Kidney capillary endothelial cell (primary cell): ENCODE data around the gene CORO2B.

ENCODE experiments used
- DNase-seq: peaks from one replicate; pipeline ENCODE4 v3.0.0-alpha.2; 2018; ENCODE audit warnings: low spot score

CORO2B gene

GRCh38 chr15:68574046-68574445 lies 4.7 kb upstream of the CORO2B start:
- DNase-seq: no peak

- DNase-seq: no peak
Measured at GRCh38 chr15:68574629-68575028, 4.2 kb upstream of the CORO2B start.

DNA sequence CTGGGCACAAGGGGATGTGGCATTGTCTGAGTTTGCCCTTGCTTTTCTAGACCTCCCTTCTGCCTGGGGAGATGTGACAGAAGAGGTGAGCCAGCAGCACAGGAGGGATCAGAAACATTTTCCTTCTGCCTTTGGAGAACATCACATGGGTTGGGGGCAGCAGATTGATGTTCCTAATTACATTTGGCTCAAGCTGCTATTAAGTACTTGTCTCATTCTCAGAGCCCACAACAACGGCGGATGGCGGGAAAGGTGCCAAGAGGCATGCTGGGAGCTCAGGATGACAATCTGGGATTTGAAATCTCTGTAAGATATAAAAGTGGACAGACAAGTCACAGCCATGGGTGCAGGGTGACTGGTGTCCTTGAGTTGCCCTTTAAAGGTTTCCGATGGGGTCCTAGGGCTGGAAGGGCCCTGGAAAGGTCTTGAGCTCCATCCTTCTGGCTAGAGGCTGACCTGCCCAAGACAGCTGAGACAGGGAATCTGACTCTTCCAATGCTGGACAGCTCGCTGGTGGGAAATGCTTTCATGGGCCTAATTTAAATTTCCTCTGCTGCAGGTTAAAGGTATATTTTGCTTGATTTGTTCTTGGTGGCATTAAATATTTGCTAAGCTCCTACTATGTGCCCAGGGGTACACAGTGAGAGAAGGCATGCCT lies 2.4 kb upstream of the CORO2B start:
- DNase-seq: no peak

- peak; percentile 37 for DNase-seq
Measured at GRCh38 chr15:68578175-68578979, 416 bp upstream of the CORO2B start.

GRCh38 chr15:68580026-68580882 lies 1.5 kb downstream of the CORO2B start:
- no peak for DNase-seq

GRCh38 chr15:68580883-68581155 lies 2.0 kb downstream of the CORO2B start:
- DNase-seq: no peak

GRCh38 chr15:68581725-68582124 lies 2.9 kb downstream of the CORO2B start:
- no peak for DNase-seq

- DNase-seq: no peak
Measured at GRCh38 chr15:68582236-68582635, 3.4 kb downstream of the CORO2B start.

GRCh38 chr15:68582864-68583263 lies 4.1 kb downstream of the CORO2B start:
- no peak for DNase-seq

DNA sequence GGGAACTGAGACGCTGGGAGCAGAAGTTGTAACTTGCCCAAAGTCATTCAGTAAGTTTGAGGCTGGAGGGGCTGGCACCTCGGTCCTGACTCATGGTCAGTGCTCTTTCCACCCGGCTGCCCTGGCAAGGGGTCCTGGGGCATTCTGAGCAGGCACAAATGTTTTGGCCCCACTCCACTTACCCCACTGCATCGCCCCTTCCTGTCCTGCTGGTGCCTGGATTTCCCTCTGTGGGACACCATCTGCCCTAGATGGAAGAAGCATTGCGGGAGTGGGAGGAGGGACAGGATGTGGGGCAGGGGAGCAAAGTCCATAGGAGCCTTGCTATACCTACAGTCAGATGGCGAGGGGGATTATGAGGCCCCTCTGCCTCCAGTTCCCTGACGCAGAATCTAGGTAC lies 4.5 kb downstream of the CORO2B start:
- DNase-seq: no peak

- no peak for DNase-seq
Measured at GRCh38 chr15:68583936-68584755, 5.4 kb downstream of the CORO2B start.

- DNase-seq: no peak
Measured at GRCh38 chr15:68584756-68585573, 6.2 kb downstream of the CORO2B start.

DNA sequence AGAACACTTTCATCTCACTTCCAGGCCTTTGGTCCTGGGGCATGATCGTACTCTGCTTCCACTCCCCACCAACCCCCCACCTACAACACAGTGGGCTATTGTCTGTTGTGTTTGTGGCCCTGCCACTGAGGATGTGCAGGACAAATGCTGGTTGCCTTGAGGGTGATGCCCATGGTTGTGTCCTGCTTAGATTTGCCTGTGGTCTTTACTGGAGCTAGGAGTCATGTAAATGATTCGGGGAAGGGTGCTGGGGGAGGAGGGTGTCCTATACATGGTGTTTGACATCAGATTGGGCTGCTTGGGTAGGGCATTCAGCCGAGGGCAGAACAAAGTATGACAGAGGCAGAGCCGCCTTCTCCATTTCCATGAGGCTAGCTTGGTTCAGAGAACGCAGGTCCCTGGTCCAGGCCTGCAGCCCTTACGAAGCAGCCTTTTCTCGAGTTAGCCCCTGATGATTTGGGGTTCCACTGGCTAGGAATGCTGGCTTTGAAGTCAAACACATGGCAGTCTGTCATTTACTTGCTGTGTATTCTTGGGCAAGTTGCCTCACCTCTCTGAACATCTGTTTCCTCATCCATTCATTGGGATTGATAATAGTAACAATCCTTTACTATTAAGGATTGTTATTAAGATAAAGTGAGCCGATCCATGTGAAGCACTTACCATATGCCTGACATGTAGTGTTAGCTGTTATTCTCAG lies 6.9 kb downstream of the CORO2B start:
- DNase-seq: no peak

GRCh38 chr15:68586274-68586961 lies 7.6 kb downstream of the CORO2B start:
- peak; percentile 94 for DNase-seq

DNA sequence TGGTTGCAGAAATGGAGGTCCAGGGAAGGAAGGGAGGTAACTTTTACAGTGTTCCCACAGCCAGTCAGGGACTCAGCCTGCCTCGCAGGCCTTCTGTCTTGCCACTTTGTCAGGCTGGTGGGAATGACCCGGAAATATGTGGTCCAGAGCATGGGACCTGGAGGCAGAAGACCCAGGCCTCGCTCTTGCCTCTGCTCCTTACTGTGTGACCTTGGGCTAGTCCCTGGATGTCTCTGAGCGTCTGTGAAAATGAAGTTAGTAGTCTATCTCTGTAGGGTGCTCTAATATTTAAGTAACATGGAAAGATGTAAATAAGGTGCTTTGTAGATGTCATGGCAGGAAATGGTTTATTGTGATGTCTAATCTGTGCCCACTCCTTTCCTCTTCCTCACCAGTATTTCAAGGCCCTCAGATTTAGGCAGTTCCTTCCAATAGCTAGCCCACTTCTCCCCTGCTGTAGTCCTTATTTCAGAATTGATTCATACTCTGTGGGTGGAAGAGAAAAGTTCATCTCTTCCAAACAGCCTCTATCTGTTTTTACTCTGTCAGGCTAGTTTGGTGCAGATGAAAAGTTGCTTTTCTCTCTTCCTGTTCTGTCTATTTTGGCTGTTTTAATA lies 9.1 kb downstream of the CORO2B start:
- no peak for DNase-seq

DNA sequence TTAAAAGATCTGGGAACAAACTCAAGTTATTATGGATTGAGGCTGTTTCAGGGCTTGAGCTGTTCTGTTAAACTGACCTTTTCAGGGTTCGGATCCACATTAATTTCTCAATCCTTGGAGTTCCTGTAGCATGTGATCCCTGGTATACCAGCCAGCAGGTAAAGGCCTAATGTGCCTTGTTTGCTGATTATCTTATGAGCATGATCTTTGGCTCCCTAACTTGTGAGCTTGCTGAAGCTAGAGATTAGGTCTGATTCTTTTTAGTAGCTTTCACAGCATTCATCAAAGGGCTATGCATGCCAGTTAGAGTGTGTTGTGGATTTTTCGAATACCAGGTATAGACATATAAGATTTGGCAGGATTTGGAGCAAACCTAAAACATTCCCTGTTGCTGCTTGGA lies 10.3 kb downstream of the CORO2B start:
- DNase-seq: no peak

GRCh38 chr15:68589783-68590710 lies 11.3 kb downstream of the CORO2B start:
- no peak for DNase-seq

DNA sequence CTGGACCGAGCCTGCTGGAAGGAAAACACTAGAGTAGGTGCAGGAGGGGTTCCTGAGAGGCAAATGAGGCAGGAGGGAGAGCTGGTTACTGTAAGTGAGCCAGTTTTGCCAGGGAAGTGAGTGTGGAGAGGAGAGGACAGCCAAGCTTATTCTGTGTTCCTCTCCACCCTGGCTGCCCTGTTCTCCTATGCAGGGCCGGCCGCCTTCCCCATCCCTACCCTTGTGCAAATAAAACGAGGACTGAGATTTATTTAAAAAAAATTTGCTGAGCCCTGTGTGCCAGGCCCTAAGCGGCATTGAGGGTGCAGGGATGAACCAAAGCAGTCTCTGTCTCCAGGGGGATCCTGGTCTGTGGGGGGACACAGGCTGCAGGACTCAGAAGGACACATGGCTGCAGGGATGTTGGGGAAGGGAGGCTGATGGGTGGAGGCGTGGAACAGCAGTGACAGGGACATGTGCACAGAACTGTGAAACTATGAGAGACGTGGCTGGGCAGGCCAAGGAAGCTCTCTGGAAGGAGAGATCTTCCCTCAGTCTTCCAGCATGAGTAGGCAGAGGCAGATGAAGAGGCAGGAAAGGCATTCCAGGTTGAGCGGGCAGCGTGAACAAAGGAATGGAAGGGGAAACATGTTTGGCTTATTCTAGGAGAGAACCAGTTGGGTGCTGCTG lies 12.1 kb downstream of the CORO2B start:
- DNase-seq: no peak
